ENCODE results near the gene WSB2.
"Not testable (repeated sequence)": the region's sequence is repeated elsewhere in the genome, so short reads cannot be mapped to it uniquely, and the experiment has no call there.

Gene WSB2

GRCh38 chr12:118010903-118011302, 50.1 kb downstream of the WSB2 start:
- no peak overlapping the region for H3K27ac ChIP-seq
- no peak for DNase-seq (ENCODE audit: low read depth, low spot score)

- H3K27ac ChIP-seq; DNase-seq (ENCODE audit: low read depth, low spot score): not testable (repeated sequence)
Measured at GRCh38 chr12:117999806-118000205, 61.2 kb downstream of the WSB2 start.

GRCh38 chr12:117998719-117999118, 62.3 kb downstream of the WSB2 start:
- DNase-seq (ENCODE audit: low read depth, low spot score): no peak
- H3K27ac ChIP-seq: no peak overlapping the region

- DNase-seq (ENCODE audit: low read depth, low spot score): no peak
- H3K27ac ChIP-seq: no peak overlapping the region
Measured at GRCh38 chr12:117994551-117995438, 66.2 kb downstream of the WSB2 start.

GRCh38 chr12:117986705-117987469, 74.1 kb downstream of the WSB2 start:
- H3K27ac ChIP-seq: peak overlapping the region; percentile 89
- peak; percentile 57 for DNase-seq (ENCODE audit: low read depth, low spot score)

- no peak overlapping the region for H3K27ac ChIP-seq
- no peak for DNase-seq (ENCODE audit: low read depth, low spot score)
Measured at GRCh38 chr12:117985182-117985581, 75.8 kb downstream of the WSB2 start.

All from epithelial cell of prostate (primary cell).